Measurements from ENCODE around the gene KCNMA1.

DNA sequence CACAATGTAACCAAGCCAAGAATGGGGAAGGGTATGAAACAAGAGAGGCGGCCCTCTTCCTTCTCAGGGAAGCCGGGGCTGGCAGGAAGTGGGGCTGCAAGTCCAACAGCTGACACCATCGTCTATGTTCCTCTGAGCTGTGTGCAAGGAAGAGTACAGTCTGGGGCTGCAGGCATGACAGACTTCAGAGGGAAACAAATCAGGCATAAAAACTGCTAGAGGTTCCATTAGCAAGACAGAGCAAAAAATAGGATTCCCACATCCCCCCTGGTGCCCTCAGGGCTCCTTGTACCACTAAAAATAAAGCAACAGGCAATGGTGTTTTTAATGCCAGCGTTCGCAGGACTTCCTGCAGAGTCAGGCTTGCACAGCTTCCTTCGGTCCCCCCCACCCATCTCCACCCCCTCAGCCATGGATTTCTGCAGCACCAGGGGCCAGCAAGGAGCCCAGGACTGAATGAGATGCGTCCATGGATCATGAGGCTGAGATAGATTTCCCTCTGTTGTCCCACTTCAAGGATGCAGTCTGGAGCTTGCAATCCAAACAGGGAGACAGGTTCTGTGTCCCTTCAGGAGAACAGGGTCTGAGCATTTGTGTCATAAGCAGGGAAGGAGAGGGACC lies 34.6 kb downstream of the KCNMA1 start:
- TF ChIP-seq, protein P1, sequence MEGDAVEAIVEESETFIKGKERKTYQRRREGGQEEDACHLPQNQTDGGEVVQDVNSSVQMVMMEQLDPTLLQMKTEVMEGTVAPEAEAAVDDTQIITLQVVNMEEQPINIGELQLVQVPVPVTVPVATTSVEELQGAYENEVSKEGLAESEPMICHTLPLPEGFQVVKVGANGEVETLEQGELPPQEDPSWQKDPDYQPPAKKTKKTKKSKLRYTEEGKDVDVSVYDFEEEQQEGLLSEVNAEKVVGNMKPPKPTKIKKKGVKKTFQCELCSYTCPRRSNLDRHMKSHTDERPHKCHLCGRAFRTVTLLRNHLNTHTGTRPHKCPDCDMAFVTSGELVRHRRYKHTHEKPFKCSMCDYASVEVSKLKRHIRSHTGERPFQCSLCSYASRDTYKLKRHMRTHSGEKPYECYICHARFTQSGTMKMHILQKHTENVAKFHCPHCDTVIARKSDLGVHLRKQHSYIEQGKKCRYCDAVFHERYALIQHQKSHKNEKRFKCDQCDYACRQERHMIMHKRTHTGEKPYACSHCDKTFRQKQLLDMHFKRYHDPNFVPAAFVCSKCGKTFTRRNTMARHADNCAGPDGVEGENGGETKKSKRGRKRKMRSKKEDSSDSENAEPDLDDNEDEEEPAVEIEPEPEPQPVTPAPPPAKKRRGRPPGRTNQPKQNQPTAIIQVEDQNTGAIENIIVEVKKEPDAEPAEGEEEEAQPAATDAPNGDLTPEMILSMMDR (IDR thresholded peaks at IDR 0.05) = no peak
- TF ChIP-seq POLR2AphosphoS5 (IDR thresholded peaks at IDR 0.05) = no peak
- TF ChIP-seq POLR2A (IDR thresholded peaks at IDR 0.05) = no peak
